Measurements from ENCODE around the gene SMIM23.

Gene SMIM23

GRCh38 chr5:171816666-171817065, 31.0 kb downstream of the SMIM23 start:
- no peak for DNase-seq (ENCODE audit: low read depth)

GRCh38 chr5:171820561-171820960, 34.9 kb downstream of the SMIM23 start:
- no peak for DNase-seq (ENCODE audit: low read depth)

DNA sequence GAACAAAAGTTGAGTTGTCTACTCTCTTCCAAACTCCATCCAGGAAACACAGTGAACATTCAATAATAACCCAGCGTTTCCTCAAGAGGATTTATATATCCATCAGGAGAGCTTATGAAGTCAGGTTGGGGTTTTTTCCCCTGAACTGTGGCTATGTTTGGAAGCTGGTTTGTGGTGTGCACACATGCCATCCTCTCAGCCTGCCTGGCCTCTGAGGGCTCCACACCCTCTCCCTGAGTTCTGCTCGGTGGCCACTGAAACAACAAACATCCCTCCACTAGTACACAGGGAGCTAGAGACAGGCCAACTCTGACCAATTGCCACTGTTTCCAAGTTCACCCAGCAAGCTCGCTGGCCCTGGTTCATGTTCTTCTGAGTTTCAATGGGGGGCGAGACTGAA, 35.7 kb downstream of the SMIM23 start:
- no peak for DNase-seq (ENCODE audit: low read depth)

DNA sequence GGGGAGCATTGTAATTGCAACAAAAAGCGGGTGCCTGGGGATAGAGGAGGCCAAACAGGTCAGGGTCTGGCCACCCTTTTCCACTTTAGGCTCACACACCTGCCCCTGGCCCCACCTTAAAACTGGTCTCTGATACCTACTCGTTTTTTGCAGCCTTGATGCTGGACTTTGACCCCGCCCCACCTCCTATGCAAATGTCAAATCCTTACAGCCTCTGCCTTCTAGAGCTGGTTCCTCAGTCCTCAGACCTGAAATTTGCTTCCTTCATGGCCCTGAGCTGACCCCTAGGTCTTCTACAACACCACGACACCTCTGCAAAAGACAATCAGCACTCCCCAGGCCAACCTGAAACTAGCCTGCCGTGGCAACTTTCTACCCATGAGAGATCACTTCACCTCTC, 37.7 kb downstream of the SMIM23 start:
- no peak for DNase-seq (ENCODE audit: low read depth)

GRCh38 chr5:171825051-171825450, 39.4 kb downstream of the SMIM23 start:
- DNase-seq (ENCODE audit: low read depth) = no peak

DNA sequence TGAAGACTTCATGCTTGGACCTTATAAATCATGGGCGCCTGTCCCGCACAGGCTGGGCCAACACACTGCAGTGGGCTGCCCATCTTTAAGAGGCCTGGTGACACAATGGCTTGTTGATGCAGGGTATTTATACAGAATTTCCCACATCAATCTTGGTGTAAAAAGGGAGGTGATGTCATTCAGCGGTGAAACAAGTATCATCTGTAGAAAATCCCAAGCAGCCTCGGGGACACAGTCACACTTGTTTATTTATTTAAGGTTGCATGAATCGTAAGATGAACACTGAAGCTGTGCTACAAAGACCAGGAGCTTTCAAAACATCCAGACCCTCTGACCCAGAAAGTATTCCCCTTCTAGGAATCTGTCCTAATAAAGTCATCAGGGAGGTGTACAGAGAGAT, 40.5 kb downstream of the SMIM23 start:
- DNase-seq (ENCODE audit: low read depth) = no peak

- no peak for DNase-seq (ENCODE audit: low read depth)
These were observed 41.5 kb downstream of the SMIM23 start for GRCh38 chr5:171827162-171827561.

DNA sequence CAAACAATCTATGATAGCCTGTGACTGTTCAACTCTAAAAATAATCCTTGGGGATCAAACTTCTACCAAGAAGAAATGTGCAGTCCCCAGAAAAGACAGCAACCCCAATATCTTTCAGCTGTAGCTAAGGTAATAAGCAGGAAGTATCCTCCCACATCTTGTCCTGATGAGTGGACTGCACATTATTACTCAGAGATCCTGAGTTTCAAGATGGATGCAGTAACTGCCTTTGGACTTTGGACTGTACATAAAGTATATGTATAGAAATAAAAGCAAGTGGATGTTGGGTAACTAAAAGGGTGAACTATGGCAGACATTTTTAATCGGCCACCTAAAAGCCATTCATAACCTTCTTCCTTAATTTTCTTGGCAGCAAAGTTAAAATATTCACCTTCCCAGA, 45.1 kb downstream of the SMIM23 start:
- DNase-seq (ENCODE audit: low read depth) = no peak

- no peak for DNase-seq (ENCODE audit: low read depth)
These were observed 47.2 kb downstream of the SMIM23 start for GRCh38 chr5:171832775-171833174.

DNA sequence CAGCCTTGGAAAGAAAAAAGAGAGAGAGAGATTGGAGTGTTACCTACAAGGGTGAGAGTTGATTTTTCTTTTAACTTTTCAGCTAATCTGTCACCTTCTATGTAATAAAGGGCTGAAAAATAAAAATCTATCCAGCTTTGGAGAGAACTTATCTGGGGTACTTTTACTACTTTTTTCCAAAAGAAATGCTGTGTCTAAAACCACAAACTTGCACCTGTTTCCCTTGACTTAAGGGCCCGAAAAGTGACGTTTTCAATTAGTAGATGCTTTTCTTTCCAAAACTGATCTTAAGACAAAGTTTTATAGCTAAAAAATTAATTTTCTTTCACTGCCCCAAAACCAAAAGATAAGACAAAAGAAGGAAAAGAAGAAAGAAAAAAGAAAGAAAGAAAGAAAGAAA, 48.8 kb downstream of the SMIM23 start:
- DNase-seq (ENCODE audit: low read depth) = no peak

DNA sequence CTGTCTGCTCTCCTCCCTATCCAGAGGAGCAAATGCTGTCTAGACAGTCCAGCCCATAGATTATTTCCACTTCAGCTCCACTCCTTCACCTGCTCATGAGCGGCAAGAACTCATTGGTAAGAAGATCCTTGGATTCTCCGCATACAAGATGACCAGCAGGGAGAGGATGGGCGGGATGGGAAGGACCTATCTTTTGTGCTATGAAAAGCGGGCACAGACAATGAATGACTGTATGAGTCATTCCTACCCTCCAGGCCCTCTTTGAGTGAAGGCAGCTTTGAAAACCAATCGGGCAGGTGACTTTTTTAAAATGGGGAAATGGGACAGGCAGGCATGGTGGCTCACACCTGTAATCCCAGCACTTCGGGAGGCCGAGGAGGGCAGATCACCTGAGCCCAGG, 49.4 kb downstream of the SMIM23 start:
- DNase-seq (ENCODE audit: low read depth) = no peak

- DNase-seq (ENCODE audit: low read depth) = no peak
These were observed 51.9 kb downstream of the SMIM23 start for GRCh38 chr5:171837522-171837921.

- DNase-seq (ENCODE audit: low read depth) = no peak
These were observed 52.4 kb downstream of the SMIM23 start for GRCh38 chr5:171838066-171838465.

GRCh38 chr5:171839112-171839511, 53.5 kb downstream of the SMIM23 start:
- no peak for DNase-seq (ENCODE audit: low read depth)

DNA sequence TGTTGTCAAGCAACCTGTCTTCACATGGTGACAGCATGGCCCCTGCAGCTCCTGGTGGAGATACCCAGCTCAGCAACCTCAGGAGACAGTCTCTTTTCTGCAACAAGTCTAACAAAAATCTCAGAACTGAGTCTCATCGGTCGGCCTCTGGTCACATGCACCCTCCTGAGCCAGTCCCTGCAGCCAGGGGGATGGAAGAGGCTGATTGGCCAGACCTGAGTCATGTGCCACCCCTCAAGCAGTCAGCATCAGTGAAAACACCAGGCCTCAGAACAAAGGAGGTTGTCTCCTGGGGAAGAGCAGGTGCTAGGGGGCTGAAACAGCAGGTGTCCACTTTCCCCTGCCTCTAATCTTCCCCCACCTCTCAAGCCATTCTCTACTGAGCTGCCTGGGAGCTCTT, 54.4 kb downstream of the SMIM23 start:
- no peak for DNase-seq (ENCODE audit: low read depth)

Data from HS-27A (cell line).